Spleen (tissue), 11 donors: ENCODE results near the gene POLR2J. TPM values are rescaled to one million over a fixed set of nuclear protein-coding genes. Genes with fewer than 3 reads are reported as not detected.
"Not testable (repeated sequence)": the region's sequence is repeated elsewhere in the genome, so short reads cannot be mapped to it uniquely, and the experiment has no call there.

Experiments used
- DNase-seq: peaks from one replicate; pipeline ENCODE4 v3.0.0-alpha.2; 2020
- H3K27ac ChIP-seq, 8 donors: fragments of 200-600 bp; sonication (generic) in 7 of 8; 1 replicate in 4 of 8; 2 replicates in 4 of 8; pipeline versions ENCODE4 v1.5.0 to v1.8.0; 2016 to 2021; ENCODE audit warnings: inconsistent platforms in 4 of 8, mild to moderate bottlenecking in 4 of 8, moderate library complexity in 1 of 8
- H3K27me3 ChIP-seq, 7 donors: fragments of 200-600 bp; sonication (generic) in 6 of 7; replicated peaks in 1 of 7; 1 replicate in 4 of 7; 2 replicates in 3 of 7; pipeline versions ENCODE4 v1.5.0 to v1.8.0; 2016 to 2021; ENCODE audit warnings: inconsistent platforms in 3 of 7, mild to moderate bottlenecking in 1 of 7
- H3K36me3 ChIP-seq, 6 donors: fragments of 200-600 bp; sonication (generic) in 5 of 6; 1 replicate in 4 of 6; 2 replicates in 2 of 6; pipeline versions ENCODE4 v1.5.0 to v1.8.0; 2016 to 2021; ENCODE audit warnings: inconsistent platforms in 2 of 6
- H3K4me1 ChIP-seq, 6 donors: fragments of 200-600 bp; sonication (generic) in 5 of 6; 1 replicate in 3 of 6; 2 replicates in 3 of 6; pipeline versions ENCODE4 v1.5.0 to v1.8.0; 2016 to 2021; ENCODE audit warnings: inconsistent platforms in 3 of 6
- H3K4me3 ChIP-seq, 8 donors: fragments of 200-600 bp; sonication (generic) in 7 of 8; 1 replicate in 4 of 8; 2 replicates in 4 of 8; pipeline versions ENCODE4 v1.5.0 to v1.8.0; 2016 to 2021; ENCODE audit warnings: inconsistent platforms in 4 of 8, mild to moderate bottlenecking in 4 of 8, moderate library complexity in 2 of 8
- H3K9me3 ChIP-seq, 8 donors: fragments of 200-600 bp; sonication (generic) in 7 of 8; 1 replicate in 4 of 8; 2 replicates in 4 of 8; pipeline versions ENCODE4 v1.5.0 to v1.8.0; 2016 to 2021; ENCODE audit warnings: inconsistent platforms in 4 of 8
- CTCF ChIP-seq, 11 experiments: fragments of 200-600 bp in 7 of 11; fragments of 450-650 bp in 4 of 11; sonication (generic) in 4 of 11; IDR thresholded peaks in 8 of 11; conservative IDR thresholded peaks in 3 of 11; 1 replicate in 7 of 11; 2 replicates in 4 of 11; pipeline versions ENCODE4 v1.4.0 to v1.8.0; 2016 to 2021; ENCODE audit warnings: antibody characterized with exemption in 11 of 11, inconsistent platforms in 4 of 11, mild to moderate bottlenecking in 1 of 11
- POLR2AphosphoS5 ChIP-seq, 3 donors: sonication (generic); formaldehyde crosslinking; IDR thresholded peaks; one replicate each; pipeline ENCODE4 v1.5.1; 2017; ENCODE audit warnings: antibody characterized with exemption in 3 of 3
- WGBS, 5 donors: extraction: QIAGEN DNeasy Blood & Tissue Kit in 3 of 5; methylation state at CpG; one replicate each; pipeline versions ENCODE4 v1.1.5 to v1.1.7; 2013 to 2018; 5-methylcytosine and 5-hydroxymethylcytosine counted together
- intact Hi-C: fragments of 100-400 bp; cut with DNase I; formaldehyde crosslinking; loops from one replicate; pipeline ENCODE4 v1.15.0; 2023; ENCODE audit warnings: low total_unique reads
- polyA plus RNA-seq, 3 donors: library from polyadenylated mRNA; stranded (reverse); fragments of 200-250 nt; gene quantifications; one replicate each; pipeline ENCODE4 v1.2.1, GENCODE V29; 2013
- total RNA-seq, 7 donors: library from RNA; depleted of rRNA in 3 of 7; stranded (reverse); fragments of >200 nt in 3 of 7; fragmentation: NEBNext Ultra II Directional in 4 of 7; extraction: Animal tissue kit (Norgen Biotek cat#: 25700) in 4 of 7; gene quantifications; one replicate each; pipeline versions ENCODE4 v1.1.0 to v1.2.1, GENCODE V29; 2016 to 2021
- donor health status: healthy with polysubstance abuse.
- donor health status: DM: no; HTN: no; CAD: no; lungs with moderate emphysema.
- donor health status: DM: no; HTN: no; CAD: no.
- donor health status: Bipolar disorder and iron deficiency.
- donor health status: healthy.
- donor health status: DM: no; HTN: no; CAD: no.
- donor health status: DM: yes; HTN: yes; CAD: no.

POLR2J gene
- total and polyA plus RNA-seq, 10 donors: 8.4 to 98.8 (median 32.2) TPM

- H3K9me3 ChIP-seq, H3K4me1 ChIP-seq, H3K27ac ChIP-seq, H3K4me3 ChIP-seq, intact Hi-C loops, H3K36me3 ChIP-seq, DNase-seq, H3K27me3 ChIP-seq: not testable (repeated sequence)
- WGBS, 5 donors: no CpG with 5 or more reads among the region's 67 CpGs
Observed at GRCh38 chr7:102494473-102495149, 15.9 kb upstream of the POLR2J start.

GRCh38 chr7:102494026-102494425 is 15.3 kb upstream of the POLR2J start:
- 21 to 42% (median 22%) methylated on average over 4 to 5 of the region's 15 CpGs; no CpG with 5 or more reads in 2 of the 5 donors for WGBS, 5 donors
- Histone ChIP-seq H3K4me3 (peak overlapping the region in 5 of 8 donors; percentile 23 to 49 (median 38)), H3K27ac (peak overlapping the region in 3 of 8 donors; percentile 62 to 69 (median 63))
- H3K36me3 ChIP-seq, intact Hi-C loops, H3K4me1 ChIP-seq, H3K27me3 ChIP-seq, H3K9me3 ChIP-seq: not testable (repeated sequence)
- DNase-seq: peak; percentile 78

GRCh38 chr7:102493220-102493935 is 14.7 kb upstream of the POLR2J start:
- DNase-seq, H3K27ac ChIP-seq, intact Hi-C loops, H3K4me1 ChIP-seq, H3K27me3 ChIP-seq, H3K9me3 ChIP-seq, H3K36me3 ChIP-seq: not testable (repeated sequence)
- no CpG with 5 or more reads among the region's 33 CpGs for WGBS, 5 donors
- peak overlapping the region in 1 of 8 donors; percentile 49 for H3K4me3 ChIP-seq

GRCh38 chr7:102490529-102491075 is 11.9 kb upstream of the POLR2J start:
- H3K4me3 ChIP-seq, H3K27ac ChIP-seq, intact Hi-C loops, H3K36me3 ChIP-seq, H3K27me3 ChIP-seq, H3K9me3 ChIP-seq, H3K4me1 ChIP-seq: not testable (repeated sequence)
- 85 to 91% (median 90%) methylated on average over 2 to 3 of the region's 12 CpGs; no CpG with 5 or more reads in 2 of the 5 donors for WGBS, 5 donors
- DNase-seq: peak; percentile 77

GRCh38 chr7:102484317-102484716 is 5.6 kb upstream of the POLR2J start:
- H3K27me3 ChIP-seq, H3K27ac ChIP-seq, H3K4me1 ChIP-seq, intact Hi-C loops, DNase-seq, H3K9me3 ChIP-seq, H3K36me3 ChIP-seq, H3K4me3 ChIP-seq: not testable (repeated sequence)
- WGBS, 5 donors: no CpG with 5 or more reads among the region's 5 CpGs

- H3K9me3 ChIP-seq, intact Hi-C loops, H3K36me3 ChIP-seq, H3K4me1 ChIP-seq, H3K4me3 ChIP-seq, H3K27ac ChIP-seq, H3K27me3 ChIP-seq: not testable (repeated sequence)
- peak; percentile 3 for DNase-seq
- WGBS, 5 donors: no CpG with 5 or more reads among the region's 10 CpGs
Observed at GRCh38 chr7:102481962-102482361, 3.2 kb upstream of the POLR2J start.

- DNase-seq: peak; percentile 77
- H3K27me3 ChIP-seq, H3K27ac ChIP-seq, intact Hi-C loops, H3K4me1 ChIP-seq, H3K4me3 ChIP-seq, H3K36me3 ChIP-seq, H3K9me3 ChIP-seq: not testable (repeated sequence)
- 4 to 18% (median 10%) methylated on average over 5 to 8 of the region's 11 CpGs for WGBS, 5 donors
- TF ChIP-seq CTCF (IDR thresholded peaks at IDR 0.05 in 8 of 11, conservative IDR thresholded peaks at IDR 0.05 in 3 of 11) (peak in 10 of 11 experiments; percentile 14 to 59 (median 47)), POLR2AphosphoS5 (IDR thresholded peaks at IDR 0.05) (peak in 1 of 3 donors; percentile 38)
Observed at GRCh38 chr7:102479982-102480637, 1.4 kb upstream of the POLR2J start.

- DNase-seq, H3K27me3 ChIP-seq, H3K9me3 ChIP-seq, H3K4me1 ChIP-seq, intact Hi-C loops: not testable (repeated sequence)
- peak overlapping the region in 1 of 8 donors; percentile 71 for H3K4me3 ChIP-seq
- H3K27ac ChIP-seq: peak overlapping the region in 1 of 8 donors; percentile 80
- H3K36me3 ChIP-seq: peaks cover 0 to 15% (median 2%) of the 10 kb centered on the region in 6 donors
- 0 to 2% methylated on average over 1 to 2 of the region's 10 CpGs; no CpG with 5 or more reads in 3 of the 5 donors for WGBS, 5 donors
Observed at GRCh38 chr7:102479209-102479584, 475 bp upstream of the POLR2J start.

GRCh38 chr7:102474736-102475435 is 3.8 kb downstream of the POLR2J start:
- intact Hi-C loops, H3K27me3 ChIP-seq, H3K27ac ChIP-seq, H3K4me1 ChIP-seq, H3K4me3 ChIP-seq, H3K9me3 ChIP-seq: not testable (repeated sequence)
- DNase-seq: peak; percentile 38
- H3K36me3 ChIP-seq: peaks cover 0 to 58% (median 25%) of the 10 kb centered on the region in 6 donors
- WGBS, 5 donors: 82 to 94% (median 90%) methylated on average over 4 to 12 of the region's 19 CpGs; no CpG with 5 or more reads in 1 of the 5 donors
